LNCAP (cell line): ENCODE data around the gene PTGIS.

ENCODE experiments used
- CTCF ChIP-seq: fragments of 450-650 bp; IDR thresholded peaks from 2 replicates; pipeline ENCODE4 v1.5.1; 2017; ENCODE audit warnings: mild to moderate bottlenecking

PTGIS gene

GRCh38 chr20:49573900-49574416 is 6.0 kb upstream of the PTGIS start:
- no peak for TF ChIP-seq CTCF

GRCh38 chr20:49572857-49573256 is 4.9 kb upstream of the PTGIS start:
- TF ChIP-seq CTCF, result no peak

- TF ChIP-seq CTCF, result no peak
Measured at GRCh38 chr20:49571553-49571835, 3.6 kb upstream of the PTGIS start.

- TF ChIP-seq CTCF, result no peak
Measured at GRCh38 chr20:49570828-49571552, 3.1 kb upstream of the PTGIS start.

- no peak for TF ChIP-seq CTCF
Measured at GRCh38 chr20:49570161-49570827, 2.4 kb upstream of the PTGIS start.

GRCh38 chr20:49569411-49570115 is 1.6 kb upstream of the PTGIS start:
- no peak for TF ChIP-seq CTCF

- TF ChIP-seq CTCF, result no peak
Measured at GRCh38 chr20:49568278-49569151, 578 bp upstream of the PTGIS start.
